Mesodermal cell (in vitro differentiated cells): ENCODE results near the gene RRP8.

ENCODE experiments used
- H3K27ac ChIP-seq: 2 replicates; pipeline ENCODE4 v1.7.0; 2013; ENCODE audit warnings: mild to moderate bottlenecking, low read depth, low read length, moderate library complexity; ENCODE audit not compliant: severe bottlenecking
- H3K36me3 ChIP-seq: 2 replicates; pipeline ENCODE4 v1.7.1; 2013; ENCODE audit warnings: mild to moderate bottlenecking, low read length, moderate library complexity; ENCODE audit not compliant: control insufficient read depth, insufficient read depth
- H3K4me1 ChIP-seq: one replicate; pipeline ENCODE4 v1.7.1; 2013; ENCODE audit warnings: mild to moderate bottlenecking, low read length; ENCODE audit not compliant: insufficient read depth, control insufficient read depth, poor library complexity, severe bottlenecking
- H3K4me3 ChIP-seq: 2 replicates; pipeline ENCODE4 v1.7.0; 2013; ENCODE audit warnings: low read length, control low read depth, mild to moderate bottlenecking; ENCODE audit not compliant: insufficient read depth, poor library complexity, severe bottlenecking; ENCODE audit errors: extremely low read depth
- H3K9me3 ChIP-seq: 2 replicates; pipeline ENCODE4 v1.7.1; 2013; ENCODE audit warnings: mild to moderate bottlenecking, low read length, moderate library complexity; ENCODE audit not compliant: control insufficient read depth
- WGBS, 2 experiments: methylation state at CpG; one replicate each; pipeline ENCODE4 v1.1.5; 2013; ENCODE audit warnings: missing lambda C conversion rate in 2 of 2; ENCODE audit not compliant: insufficient coverage in 2 of 2; 5-methylcytosine and 5-hydroxymethylcytosine counted together

Gene RRP8

DNA sequence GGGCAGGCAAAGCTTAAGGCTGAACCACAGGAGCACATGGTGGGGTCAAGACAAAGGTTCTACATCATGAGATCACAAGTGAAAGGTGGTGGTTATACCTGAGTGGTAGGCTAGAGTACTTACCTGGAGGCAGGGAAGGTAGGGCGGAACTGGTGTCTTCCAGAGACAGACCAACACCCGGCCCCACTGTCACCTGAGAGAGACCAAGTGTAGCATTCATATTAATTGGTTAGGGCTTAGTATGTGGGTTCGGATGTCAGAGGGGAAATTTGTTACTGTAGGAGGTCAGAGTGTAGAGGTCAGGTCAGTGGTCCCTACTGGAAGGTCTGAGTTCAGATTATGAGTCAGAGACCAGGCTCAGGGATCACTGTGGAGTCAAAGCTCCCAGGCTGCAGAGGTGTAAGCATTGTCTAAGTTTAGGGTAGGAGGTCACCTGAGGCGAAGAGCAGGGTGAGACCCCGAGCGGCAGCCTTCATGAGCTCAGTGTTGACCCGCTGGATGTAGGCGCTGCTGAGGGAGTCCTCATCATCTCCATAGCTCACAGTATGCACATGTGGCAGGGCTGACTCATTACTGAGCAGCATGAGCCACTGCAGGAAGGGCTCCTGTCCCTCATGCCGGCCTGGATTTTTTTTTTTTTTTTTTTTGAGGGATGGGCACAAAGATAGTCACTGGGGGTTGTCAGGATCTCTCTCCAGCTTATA is 12.6 kb upstream of the RRP8 start:
- Histone ChIP-seq H3K4me3 (no peak overlapping the region), H3K9me3 (no peaks in the 10 kb centered on the region), H3K27ac (no peak overlapping the region), H3K4me1 (peaks cover 27% of the 10 kb centered on the region), H3K36me3 (peaks cover 33% of the 10 kb centered on the region)
- WGBS, 2 experiments, result 86 to 91% methylated on average over 7 to 8 of the region's 9 CpGs

DNA sequence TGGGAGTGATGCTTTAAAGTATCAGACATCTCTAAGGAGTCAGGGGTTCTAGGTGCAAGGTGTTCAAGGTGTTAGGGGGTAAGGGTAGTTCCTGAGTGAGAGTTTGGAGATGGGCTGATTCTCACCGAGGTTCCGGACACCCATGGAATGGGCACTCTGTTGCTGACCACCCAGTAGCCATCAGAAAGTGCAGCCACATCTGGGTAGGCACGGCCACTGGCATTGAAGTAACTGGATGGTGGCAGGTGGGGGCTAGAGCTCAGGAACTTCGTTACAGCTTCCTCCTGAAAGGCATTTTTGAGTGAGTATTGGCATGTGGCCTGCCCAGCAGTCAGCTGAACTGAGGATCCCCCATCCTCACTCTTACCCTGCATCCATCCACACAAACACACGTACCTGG is 11.6 kb upstream of the RRP8 start:
- Histone ChIP-seq H3K4me3 (no peak overlapping the region), H3K36me3 (peaks cover 43% of the 10 kb centered on the region), H3K9me3 (no peaks in the 10 kb centered on the region), H3K27ac (no peak overlapping the region), H3K4me1 (peaks cover 35% of the 10 kb centered on the region)
- WGBS, 2 experiments, result 100% methylated on average over 3 to 4 of the region's 5 CpGs

DNA sequence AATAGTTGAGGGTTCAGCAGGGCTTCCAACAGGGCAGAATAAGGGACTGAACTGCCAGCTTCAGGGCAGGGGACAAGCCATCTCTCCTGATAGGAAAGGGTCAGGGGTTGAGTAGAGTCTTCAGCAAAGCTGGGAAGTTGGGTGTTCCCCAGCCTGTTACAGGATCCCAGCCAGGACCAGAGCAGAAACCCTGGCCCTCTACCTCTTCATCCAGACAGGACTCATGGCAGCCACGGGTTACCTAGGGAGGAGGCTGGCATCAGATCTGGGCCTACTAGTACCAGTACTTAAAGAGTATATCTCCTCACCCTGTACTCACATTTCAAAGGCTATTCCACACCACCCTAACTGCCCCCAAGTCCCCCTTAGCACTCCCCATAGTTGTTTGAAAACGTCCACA is 11.0 kb upstream of the RRP8 start:
- Histone ChIP-seq H3K36me3 (peaks cover 49% of the 10 kb centered on the region), H3K4me3 (no peak overlapping the region), H3K9me3 (no peaks in the 10 kb centered on the region), H3K4me1 (peaks cover 35% of the 10 kb centered on the region), H3K27ac (no peak overlapping the region)
- WGBS, 2 experiments, result 95% methylated on average over 2 of the region's 2 CpGs; no CpG with 5 or more reads in 1 of the 2 experiments

DNA sequence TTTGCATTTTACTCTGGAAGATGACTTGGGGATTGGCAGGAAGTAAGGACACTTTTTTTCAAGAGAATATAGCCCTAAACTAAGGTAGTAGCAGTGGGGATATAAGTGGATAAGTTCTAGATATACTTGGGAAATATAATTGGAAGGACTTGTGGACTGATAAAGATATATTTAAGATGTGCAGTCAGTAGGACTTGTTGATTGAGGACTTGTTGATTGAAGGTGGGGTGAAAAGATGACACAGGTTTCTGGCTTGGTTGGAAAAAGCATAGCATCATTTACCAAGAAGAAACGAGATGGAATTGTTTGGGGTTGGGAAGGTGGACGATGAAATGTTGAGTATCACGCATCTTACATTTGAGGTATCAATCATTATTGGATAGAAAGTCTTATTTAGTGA is 10.1 kb upstream of the RRP8 start:
- H3K36me3 ChIP-seq, result peaks cover 58% of the 10 kb centered on the region
- H3K27ac ChIP-seq, result peak overlapping the region; percentile 98
- 85 to 97% methylated on average over 3 of the region's 3 CpGs for WGBS, 2 experiments
- H3K4me1 ChIP-seq, result peaks cover 42% of the 10 kb centered on the region
- no peaks in the 10 kb centered on the region for H3K9me3 ChIP-seq
- H3K4me3 ChIP-seq, result no peak overlapping the region

DNA sequence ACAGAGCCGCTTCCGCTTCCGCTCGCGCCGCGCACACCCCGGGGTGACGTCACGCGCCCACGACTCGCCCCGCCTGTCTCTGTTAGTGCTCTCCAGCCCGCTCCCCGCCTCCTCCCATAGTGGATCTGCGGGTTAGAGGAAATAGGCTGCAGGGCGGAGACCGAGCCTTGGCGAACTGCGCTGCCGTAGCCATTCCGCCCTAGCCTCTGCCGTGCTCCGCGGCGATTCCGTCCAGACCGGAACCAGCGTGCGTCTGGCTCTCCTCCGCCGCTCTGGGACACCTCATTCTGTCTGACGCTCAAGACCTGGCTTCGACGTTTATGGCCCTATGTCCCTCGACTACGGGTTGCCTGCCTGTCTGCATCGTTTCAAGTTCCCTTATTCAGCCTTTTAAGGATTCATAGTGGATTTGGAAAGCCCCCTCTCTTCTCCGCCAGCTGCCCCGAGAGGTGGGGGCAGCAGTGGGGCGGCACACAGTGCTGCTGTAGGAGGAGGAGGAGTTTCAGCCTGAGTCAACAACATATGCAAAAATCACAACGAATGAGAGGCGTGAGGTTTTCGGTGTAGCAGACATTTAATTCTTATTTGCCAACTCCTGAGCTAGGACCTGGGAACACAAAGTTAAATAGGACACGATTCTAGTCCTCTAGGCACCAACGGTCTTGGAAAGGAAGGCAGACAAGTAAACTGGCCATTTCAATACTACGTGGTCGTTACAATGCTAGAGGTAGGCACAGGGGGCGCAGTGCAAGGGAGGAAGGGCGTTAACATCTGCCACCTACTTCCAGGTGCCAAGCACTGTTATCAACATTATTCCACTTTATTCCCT is 9.0 kb upstream of the RRP8 start, which contains the start of gene TAF10:
TSS of gene TAF10 (minus strand) at position 4 of the 829 bp plus-strand sequence. CDS start 27 bp downstream, outside the sequence.
- H3K9me3 ChIP-seq, result no peaks in the 10 kb centered on the region
- peak within 1 kb of the TSS; percentile 63 for H3K4me3 ChIP-seq
- WGBS, 2 experiments, result 0 to 2% methylated on average over 34 to 42 of the region's 51 CpGs
- H3K27ac ChIP-seq, result peak within 1 kb of the TSS; percentile 98
- peaks cover 42% of the 10 kb centered on the region for H3K4me1 ChIP-seq
- H3K36me3 ChIP-seq, result peaks cover 69% of the 10 kb centered on the region

DNA sequence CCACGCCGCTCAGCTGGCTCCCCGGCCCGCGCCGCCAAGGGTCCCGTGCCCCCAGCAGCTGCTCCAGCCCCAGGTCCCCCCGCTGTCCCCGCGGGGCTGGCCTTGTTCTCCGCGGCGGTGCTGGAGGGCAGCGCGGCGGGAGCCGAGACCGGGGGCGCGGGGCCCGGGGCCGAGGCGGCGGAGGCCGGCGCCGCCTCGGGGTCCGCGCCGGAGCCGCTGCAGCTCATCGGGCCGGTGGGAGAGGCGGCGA is 8.5 kb upstream of the RRP8 start:
- Histone ChIP-seq H3K9me3 (no peaks in the 10 kb centered on the region), H3K4me1 (peaks cover 40% of the 10 kb centered on the region), H3K4me3 (peak overlapping the region; percentile 63), H3K27ac (peak overlapping the region; percentile 72), H3K36me3 (peaks cover 70% of the 10 kb centered on the region)
- WGBS, 2 experiments, result 0% methylated on average over 6 to 21 of the region's 36 CpGs

DNA sequence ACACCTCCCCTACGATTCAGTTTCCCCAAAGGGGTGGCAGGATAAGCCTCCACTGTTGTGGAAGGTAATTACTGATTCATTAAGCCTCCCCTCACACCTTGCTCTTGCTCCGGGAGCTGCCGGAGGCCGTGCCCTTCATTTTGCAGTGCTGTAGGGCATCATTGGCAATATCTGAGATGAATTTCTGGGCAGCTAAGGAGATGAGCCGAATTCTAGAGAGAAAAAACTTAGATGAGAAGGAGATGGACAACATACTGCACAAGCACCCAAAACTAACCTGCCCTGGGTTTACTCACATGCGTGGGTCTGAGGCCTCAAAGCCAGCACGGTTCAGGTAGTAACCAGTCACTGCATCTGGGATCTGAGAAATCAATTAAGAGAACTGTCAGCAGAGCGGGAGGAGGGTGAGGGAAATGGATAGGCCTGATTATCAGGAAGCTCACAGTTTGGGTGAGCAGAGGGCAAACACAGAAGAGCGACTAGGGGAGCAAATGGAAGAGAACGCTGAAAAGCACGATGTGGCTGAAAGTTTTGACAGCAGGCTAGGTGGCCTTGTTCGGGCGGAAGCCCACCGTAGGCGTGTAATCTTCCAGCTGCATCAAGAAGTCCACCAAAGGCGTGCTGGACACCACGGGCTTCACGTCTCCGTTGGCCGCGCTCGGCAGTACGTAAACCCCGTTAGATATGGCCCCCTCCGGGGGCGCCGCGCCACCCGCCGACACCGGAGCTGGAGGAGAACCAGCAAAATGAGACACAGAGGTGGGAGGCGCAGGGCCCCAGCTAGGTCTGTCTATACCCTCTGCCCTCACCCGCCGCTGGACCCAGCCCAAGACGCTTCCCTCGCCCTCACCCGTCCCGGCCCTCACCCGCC is 7.9 kb upstream of the RRP8 start:
- peaks cover 66% of the 10 kb centered on the region for H3K36me3 ChIP-seq
- H3K4me3 ChIP-seq, result peak overlapping the region; percentile 63
- peak overlapping the region; percentile 72 for H3K27ac ChIP-seq
- H3K9me3 ChIP-seq, result no peaks in the 10 kb centered on the region
- peaks cover 43% of the 10 kb centered on the region for H3K4me1 ChIP-seq
- WGBS, 2 experiments, result 9 to 14% methylated on average over 34 to 37 of the region's 39 CpGs

DNA sequence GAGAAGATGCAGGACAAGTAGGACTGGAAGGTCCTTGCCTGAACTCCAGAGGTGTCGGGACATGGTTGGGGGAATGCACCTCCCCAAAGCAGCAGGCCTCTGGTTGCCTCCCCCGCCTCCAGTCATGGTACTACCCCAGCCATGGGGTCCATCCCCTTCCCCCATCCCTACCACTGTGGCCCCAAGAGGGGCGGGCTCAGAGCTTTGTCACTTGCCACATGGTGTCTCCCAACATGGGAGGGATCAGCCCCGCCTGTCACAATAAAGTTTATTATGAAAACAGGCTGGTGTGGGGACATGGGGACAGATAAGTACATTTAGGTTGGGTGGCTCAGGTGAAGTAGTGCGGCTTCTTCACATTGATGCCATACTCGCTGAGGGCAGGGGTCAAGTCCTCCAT is 7.2 kb upstream of the RRP8 start:
- Histone ChIP-seq H3K4me3 (peak overlapping the region; percentile 63), H3K27ac (no peak overlapping the region), H3K9me3 (no peaks in the 10 kb centered on the region), H3K4me1 (peaks cover 50% of the 10 kb centered on the region), H3K36me3 (peaks cover 68% of the 10 kb centered on the region)
- WGBS, 2 experiments, result 80 to 94% methylated on average over 4 to 6 of the region's 6 CpGs

DNA sequence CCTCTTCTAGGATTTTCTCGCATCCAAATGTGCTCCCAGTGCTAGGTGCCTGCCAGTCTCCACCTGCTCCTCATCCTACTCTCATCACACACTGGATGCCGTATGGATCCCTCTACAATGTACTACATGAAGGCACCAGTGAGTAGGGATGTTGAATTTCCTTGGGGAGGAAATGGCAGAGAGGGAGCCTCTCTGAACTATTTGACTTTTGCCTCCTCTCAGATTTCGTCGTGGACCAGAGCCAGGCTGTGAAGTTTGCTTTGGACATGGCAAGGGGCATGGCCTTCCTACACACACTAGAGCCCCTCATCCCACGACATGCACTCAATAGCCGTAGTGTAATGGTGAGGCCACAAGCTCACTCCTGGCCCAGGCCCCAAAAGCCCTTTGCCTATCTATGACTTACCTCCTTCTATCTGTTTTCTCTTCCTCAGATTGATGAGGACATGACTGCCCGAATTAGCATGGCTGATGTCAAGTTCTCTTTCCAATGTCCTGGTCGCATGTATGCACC is 6.1 kb upstream of the RRP8 start:
- Histone ChIP-seq H3K4me3 (no peak overlapping the region), H3K36me3 (peaks cover 66% of the 10 kb centered on the region), H3K4me1 (peaks cover 53% of the 10 kb centered on the region), H3K27ac (no peak overlapping the region), H3K9me3 (no peaks in the 10 kb centered on the region)
- WGBS, 2 experiments, result 87 to 95% methylated on average over 6 of the region's 8 CpGs

DNA sequence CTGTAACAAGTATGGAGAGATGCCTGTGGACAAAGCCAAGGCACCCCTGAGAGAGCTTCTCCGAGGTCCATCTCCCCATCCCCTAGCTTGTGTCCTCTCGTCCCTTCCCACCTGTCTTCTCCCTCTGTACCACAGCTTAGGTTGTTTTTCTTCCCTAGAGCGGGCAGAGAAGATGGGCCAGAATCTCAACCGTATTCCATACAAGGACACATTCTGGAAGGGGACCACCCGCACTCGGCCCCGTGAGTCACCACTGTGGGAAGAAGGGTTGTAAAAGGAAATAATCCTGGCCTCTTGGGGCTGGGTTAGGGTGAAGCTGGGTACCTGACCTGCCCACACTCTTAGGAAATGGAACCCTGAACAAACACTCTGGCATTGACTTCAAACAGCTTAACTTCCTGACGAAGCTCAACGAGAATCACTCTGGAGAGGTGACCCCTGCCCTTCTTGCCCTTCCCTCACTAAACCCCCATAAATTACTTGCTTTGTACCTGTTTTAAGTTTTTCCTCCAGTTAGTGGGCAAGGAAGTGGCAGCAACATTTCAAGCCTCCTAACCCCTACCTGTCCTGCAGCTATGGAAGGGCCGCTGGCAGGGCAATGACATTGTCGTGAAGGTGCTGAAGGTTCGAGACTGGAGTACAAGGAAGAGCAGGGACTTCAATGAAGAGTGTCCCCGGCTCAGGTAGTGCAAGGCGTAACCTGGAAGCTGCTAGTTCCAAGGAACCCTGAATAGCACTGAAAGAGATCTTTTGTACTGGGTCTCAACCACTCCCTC is 5.5 kb upstream of the RRP8 start:
- peaks cover 60% of the 10 kb centered on the region for H3K36me3 ChIP-seq
- WGBS, 2 experiments, result 93 to 96% methylated on average over 9 of the region's 14 CpGs
- peaks cover 53% of the 10 kb centered on the region for H3K4me1 ChIP-seq
- no peak overlapping the region for H3K4me3 ChIP-seq
- no peak overlapping the region for H3K27ac ChIP-seq
- no peaks in the 10 kb centered on the region for H3K9me3 ChIP-seq
